ENCODE measurements around the gene SV2B. TPM values are rescaled to one million over a fixed set of nuclear protein-coding genes. Genes with fewer than 3 reads are reported as not detected.

Gene SV2B
- total RNA-seq, 4 donors from 2014 or later, result 0.42 to 2.3 (median 0.88) TPM

DNA sequence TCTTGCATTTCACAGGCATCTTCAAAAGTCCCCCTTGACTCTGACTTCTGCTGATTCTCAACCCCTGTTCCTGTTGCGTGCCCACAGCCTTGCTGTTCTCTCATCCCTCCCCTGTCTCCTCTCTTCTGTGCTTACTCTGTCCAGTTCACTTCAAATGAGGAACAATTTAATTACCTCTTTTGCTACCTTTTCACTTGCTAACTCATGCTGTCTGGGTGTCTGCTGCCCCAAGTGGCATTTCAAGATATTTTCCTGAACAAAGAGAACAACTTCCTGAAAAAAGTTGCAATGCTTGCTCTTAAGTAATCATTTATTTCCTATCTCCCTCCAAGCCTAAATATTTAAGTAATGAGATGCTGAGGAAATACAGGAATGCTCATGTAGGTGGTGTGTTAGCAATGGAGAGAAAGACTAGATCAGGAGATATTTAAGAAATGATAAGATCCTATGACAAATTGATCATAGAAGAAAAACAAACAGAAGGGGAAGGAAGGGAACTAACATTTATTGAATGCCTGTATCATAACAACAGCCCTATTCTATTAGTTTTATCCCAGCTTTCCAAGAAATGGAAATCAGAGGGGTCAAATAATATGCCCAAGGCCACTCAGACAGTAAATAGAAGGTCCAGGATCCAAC is 42.2 kb downstream of the SV2B start:
- intact Hi-C loops (cut with DNase I; ENCODE audit: low total_unique reads), result no loop called here
- no peak overlapping the region for H3K4me3 ChIP-seq (ENCODE audit: low read depth, poor library complexity, severe bottlenecking)
- WGBS, 2 donors, result 85 to 88% methylated on average over 1 of the region's 1 CpG
- DNase-seq (ENCODE audit: low spot score in 2 of 2), result peak in 1 of 2 donors; percentile 3
- TF ChIP-seq, protein P1, sequence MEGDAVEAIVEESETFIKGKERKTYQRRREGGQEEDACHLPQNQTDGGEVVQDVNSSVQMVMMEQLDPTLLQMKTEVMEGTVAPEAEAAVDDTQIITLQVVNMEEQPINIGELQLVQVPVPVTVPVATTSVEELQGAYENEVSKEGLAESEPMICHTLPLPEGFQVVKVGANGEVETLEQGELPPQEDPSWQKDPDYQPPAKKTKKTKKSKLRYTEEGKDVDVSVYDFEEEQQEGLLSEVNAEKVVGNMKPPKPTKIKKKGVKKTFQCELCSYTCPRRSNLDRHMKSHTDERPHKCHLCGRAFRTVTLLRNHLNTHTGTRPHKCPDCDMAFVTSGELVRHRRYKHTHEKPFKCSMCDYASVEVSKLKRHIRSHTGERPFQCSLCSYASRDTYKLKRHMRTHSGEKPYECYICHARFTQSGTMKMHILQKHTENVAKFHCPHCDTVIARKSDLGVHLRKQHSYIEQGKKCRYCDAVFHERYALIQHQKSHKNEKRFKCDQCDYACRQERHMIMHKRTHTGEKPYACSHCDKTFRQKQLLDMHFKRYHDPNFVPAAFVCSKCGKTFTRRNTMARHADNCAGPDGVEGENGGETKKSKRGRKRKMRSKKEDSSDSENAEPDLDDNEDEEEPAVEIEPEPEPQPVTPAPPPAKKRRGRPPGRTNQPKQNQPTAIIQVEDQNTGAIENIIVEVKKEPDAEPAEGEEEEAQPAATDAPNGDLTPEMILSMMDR (IDR thresholded peaks at IDR 0.05), result no peak
- no peak for TF ChIP-seq POLR2A (IDR thresholded peaks at IDR 0.05)

DNA sequence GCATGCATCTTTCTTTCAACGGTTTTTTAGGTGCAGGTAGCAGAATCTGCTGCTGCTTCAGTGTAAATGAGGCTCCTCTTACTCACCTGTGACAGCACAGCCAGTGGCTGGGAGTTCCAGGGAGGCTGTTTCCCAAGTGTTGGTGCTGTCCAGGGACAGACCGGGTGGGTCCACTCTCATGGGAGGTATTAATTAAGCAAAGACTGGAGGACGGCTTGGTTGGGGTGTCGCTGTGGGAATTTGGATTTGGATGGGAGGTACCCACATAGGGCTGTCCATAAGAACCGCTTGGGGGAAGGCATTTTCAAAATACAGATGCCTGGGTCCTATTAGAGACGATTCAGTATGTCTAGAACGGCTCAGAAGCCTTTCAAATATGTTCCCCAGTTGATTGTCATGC is 42.9 kb downstream of the SV2B start:
- peak in 1 of 2 donors; percentile 49 for DNase-seq (ENCODE audit: low spot score in 2 of 2)
- no peak overlapping the region for H3K4me3 ChIP-seq (ENCODE audit: low read depth, poor library complexity, severe bottlenecking)
- no peak for TF ChIP-seq POLR2A (IDR thresholded peaks at IDR 0.05)
- TF ChIP-seq, protein P1 (IDR thresholded peaks at IDR 0.05), result no peak
- intact Hi-C loops (cut with DNase I; ENCODE audit: low total_unique reads), result no loop called here
- WGBS, 2 donors, result 70 to 80% methylated on average over 7 of the region's 7 CpGs

DNA sequence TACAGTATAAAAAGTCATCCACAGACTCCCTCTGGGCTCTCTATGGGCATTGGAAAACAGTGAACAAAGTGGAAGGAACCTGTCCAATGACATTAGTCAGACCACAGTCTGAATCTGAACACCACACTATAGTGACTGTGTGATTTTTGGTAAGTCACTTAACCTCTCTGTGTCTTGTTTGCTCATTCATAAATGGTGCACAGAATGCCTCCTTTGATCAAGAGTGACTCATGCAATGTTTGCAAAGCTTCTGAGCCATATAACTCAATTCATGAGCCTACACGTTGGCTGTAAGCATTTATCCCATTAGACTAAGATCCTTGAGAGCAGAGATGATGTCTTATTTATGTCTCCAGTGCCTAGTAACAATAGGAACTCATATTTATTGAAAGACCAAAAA is 46.7 kb downstream of the SV2B start:
- intact Hi-C loops (cut with DNase I; ENCODE audit: low total_unique reads), result no loop called here

DNA sequence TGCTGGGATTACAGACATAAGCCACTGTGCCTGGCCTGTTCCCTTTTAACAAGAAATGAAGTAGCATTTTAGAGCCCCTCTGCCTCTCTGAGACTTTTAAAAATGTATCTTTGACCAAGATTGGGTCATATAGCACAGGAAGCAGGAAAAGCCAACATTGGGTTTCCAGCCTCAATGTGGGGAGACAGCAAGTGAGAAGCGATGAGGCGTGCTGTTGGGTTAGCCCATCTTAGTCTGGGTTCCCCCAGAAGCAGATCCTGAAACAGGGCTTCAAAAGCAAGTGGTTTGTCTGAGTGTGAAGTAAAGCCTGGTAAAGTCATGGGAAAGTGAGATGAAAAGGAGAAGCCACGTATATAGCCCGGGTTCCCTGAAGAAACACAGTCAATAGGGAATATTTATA is 48.2 kb downstream of the SV2B start:
- intact Hi-C loops (cut with DNase I; ENCODE audit: low total_unique reads), result no loop called here
- DNase-seq (ENCODE audit: low spot score in 2 of 2), result no peak
- WGBS, 2 donors, result 90 to 96% methylated on average over 4 of the region's 4 CpGs
- TF ChIP-seq, protein P1 (IDR thresholded peaks at IDR 0.05), result no peak
- no peak for TF ChIP-seq POLR2A (IDR thresholded peaks at IDR 0.05)
- H3K4me3 ChIP-seq (ENCODE audit: low read depth, poor library complexity, severe bottlenecking), result no peak overlapping the region

More for the DNA sequence above, 46.7 kb downstream of the SV2B start:
- WGBS, 2 donors, result 35 to 41% methylated on average over 1 of the region's 1 CpG
- DNase-seq (ENCODE audit: low spot score in 2 of 2), result no peak
- no peak for TF ChIP-seq POLR2A (IDR thresholded peaks at IDR 0.05)
- TF ChIP-seq, protein P1 (IDR thresholded peaks at IDR 0.05), result no peak
- no peak overlapping the region for H3K4me3 ChIP-seq (ENCODE audit: low read depth, poor library complexity, severe bottlenecking)

DNA sequence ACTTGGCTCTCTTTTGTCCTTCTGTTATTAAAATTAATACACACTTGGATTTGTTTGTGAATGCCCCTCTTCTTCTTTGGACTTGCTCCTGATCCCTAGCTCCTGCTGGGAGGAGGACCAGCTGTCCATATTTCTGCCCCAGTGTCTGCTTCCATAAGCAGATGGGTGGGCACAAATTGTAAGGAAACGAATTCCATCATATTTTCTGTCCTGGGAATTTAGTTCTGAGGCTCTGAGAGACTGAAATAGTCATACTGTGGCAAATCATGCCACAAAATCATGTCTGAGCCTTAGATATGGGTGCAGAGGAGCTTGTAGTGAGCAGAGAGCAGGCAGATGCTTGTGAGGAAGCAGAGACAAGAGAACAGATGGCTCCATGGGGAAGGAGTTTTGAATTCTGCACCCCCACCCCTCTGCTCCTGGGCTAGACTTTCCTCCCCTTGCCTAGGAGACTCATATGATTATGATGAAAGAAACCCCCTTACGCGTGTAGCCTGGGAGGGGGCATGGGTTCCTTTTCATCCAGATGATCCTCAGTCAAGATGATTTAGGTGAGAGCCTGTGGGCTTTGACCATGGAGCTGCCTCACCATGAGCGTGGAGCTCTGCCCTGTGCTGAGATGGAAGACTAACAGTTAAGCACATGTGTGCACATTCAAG is 50.6 kb downstream of the SV2B start:
- no peak for DNase-seq (ENCODE audit: low spot score in 2 of 2)
- 64 to 69% methylated on average over 4 of the region's 4 CpGs for WGBS, 2 donors
- TF ChIP-seq, protein P1 (IDR thresholded peaks at IDR 0.05), result no peak
- no peak for TF ChIP-seq POLR2A (IDR thresholded peaks at IDR 0.05)
- intact Hi-C loops (cut with DNase I; ENCODE audit: low total_unique reads), result no loop called here
- H3K4me3 ChIP-seq (ENCODE audit: low read depth, poor library complexity, severe bottlenecking), result no peak overlapping the region

All from lower leg skin (tissue), 4 donors.